Gastroesophageal sphincter (tissue), 4 donors: ENCODE results near the gene GOLGA5. TPM values are rescaled to one million over a fixed set of nuclear protein-coding genes. Genes with fewer than 3 reads are reported as not detected.
A peak's percentile ranks its signal among the peaks of the same experiment; 100 is the strongest.

Experiments used
- ATAC-seq: fragments of 150-250 bp; one replicate; pipeline ENCODE4 v1.9.1; 2016; ENCODE audit warnings: mild to moderate bottlenecking, moderate library complexity
- H3K27ac ChIP-seq, 4 donors: fragments of 200-600 bp; sonication (generic) in 3 of 4; 1 replicate in 3 of 4; 2 replicates in 1 of 4; pipeline ENCODE4 v1.5.1; 2016 to 2019
- H3K27me3 ChIP-seq: fragments of 200-600 bp; sonication (generic); one replicate; pipeline ENCODE4 v1.5.1; 2019
- H3K36me3 ChIP-seq, 2 donors: fragments of 200-600 bp; sonication (generic); one replicate each; pipeline ENCODE4 v1.5.1; 2019; ENCODE audit warnings: control low read depth in 1 of 2
- H3K4me1 ChIP-seq, 3 donors: fragments of 200-600 bp; sonication (generic); 1 replicate in 2 of 3; 2 replicates in 1 of 3; pipeline ENCODE4 v1.5.1; 2016 to 2019; ENCODE audit warnings: control low read depth in 2 of 3
- H3K4me3 ChIP-seq, 2 donors: fragments of 200-600 bp; sonication (generic); one replicate each; pipeline ENCODE4 v1.5.1; 2019; ENCODE audit warnings: mild to moderate bottlenecking in 1 of 2, moderate library complexity in 1 of 2
- H3K9me3 ChIP-seq, 3 donors: fragments of 200-600 bp; sonication (generic); one replicate each; pipeline ENCODE4 v1.5.1; 2017 to 2019; ENCODE audit warnings: control low read depth in 2 of 3
- EP300 ChIP-seq: sonication (generic); formaldehyde crosslinking; IDR thresholded peaks from one replicate; pipeline ENCODE4 v1.6.1; 2017; ENCODE audit warnings: antibody characterized with exemption, mild to moderate bottlenecking
- POLR2A ChIP-seq, 2 donors: fragments of 450-650 bp; IDR thresholded peaks; one replicate each; pipeline ENCODE4 v1.6.1; 2017; ENCODE audit warnings: antibody characterized with exemption in 2 of 2, mild to moderate bottlenecking in 2 of 2, moderate library complexity in 1 of 2
- POLR2AphosphoS5 ChIP-seq: sonication (generic); formaldehyde crosslinking; IDR thresholded peaks from one replicate; pipeline ENCODE4 v1.6.1; 2017; ENCODE audit warnings: antibody characterized with exemption
- WGBS, 2 donors: methylation state at CpG; one replicate each; pipeline ENCODE4 v1.1.5; 2018; ENCODE audit warnings: low coverage in 1 of 2; 5-methylcytosine and 5-hydroxymethylcytosine counted together
- total RNA-seq, 4 donors: library from RNA; depleted of rRNA; stranded (reverse); fragments of >200 nt; gene quantifications; one replicate each; pipeline ENCODE4 v1.1.0, GENCODE V29; 2016
- TF ChIP-seq, protein P1 (sequence below), 4 experiments: fragments of 200-600 bp in 2 of 4; fragments of 450-650 bp in 2 of 4; sonication (generic) in 1 of 4; IDR thresholded peaks; one replicate each; pipeline ENCODE4 v1.5.1; 2017 to 2019; ENCODE audit warnings: antibody characterized with exemption in 4 of 4, mild to moderate bottlenecking in 2 of 4, moderate library complexity in 2 of 4

Gene GOLGA5
- total RNA-seq, 4 donors from 2014 or later, result 27.6 to 41.7 (median 36.7) TPM

DNA sequence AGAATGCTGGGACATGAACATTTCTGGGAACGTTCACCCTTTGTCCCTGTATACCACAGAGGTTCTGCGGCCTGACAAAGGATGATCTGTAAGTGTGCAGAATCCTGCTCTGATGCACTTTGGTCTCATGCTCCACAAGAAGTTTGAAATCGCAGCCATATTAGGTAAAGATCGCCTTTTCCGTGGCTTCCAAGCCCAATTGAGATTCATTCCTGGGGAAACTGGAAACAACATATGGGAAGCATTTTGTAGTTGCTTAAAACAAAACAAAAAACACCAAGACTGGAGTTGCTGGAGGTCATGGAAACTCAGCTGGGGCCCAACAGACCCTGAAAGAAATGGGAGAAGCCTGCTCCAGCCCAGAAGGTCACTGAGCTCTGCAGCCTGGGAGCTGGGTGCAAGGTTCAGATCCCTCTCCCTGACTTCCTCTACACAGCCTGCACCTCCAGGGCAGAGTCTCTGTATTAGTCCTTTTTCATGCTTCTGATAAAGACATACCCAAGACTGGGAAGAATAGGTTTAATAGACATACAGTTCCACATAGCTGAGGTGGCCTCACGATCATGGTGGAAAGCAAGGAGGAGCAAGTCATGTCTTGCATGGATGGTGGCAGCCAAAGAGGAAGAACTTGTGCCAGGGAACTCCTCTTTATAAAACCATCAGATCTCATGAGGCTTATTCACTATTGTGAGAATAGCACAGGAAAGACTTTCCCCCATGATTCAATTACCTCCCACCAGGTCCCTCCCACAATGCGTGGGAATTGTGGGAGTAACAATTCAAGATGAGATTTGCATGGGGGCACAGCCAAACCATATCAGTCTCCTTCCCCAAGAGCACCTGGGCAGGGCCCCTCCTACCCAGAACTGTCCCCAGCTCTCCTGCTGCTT is 68.0 kb downstream of the GOLGA5 start:
- TF ChIP-seq EP300 (no peak), POLR2A (IDR thresholded peaks at IDR 0.05) (no peak), POLR2AphosphoS5 (no peak)
- TF ChIP-seq, protein P1, sequence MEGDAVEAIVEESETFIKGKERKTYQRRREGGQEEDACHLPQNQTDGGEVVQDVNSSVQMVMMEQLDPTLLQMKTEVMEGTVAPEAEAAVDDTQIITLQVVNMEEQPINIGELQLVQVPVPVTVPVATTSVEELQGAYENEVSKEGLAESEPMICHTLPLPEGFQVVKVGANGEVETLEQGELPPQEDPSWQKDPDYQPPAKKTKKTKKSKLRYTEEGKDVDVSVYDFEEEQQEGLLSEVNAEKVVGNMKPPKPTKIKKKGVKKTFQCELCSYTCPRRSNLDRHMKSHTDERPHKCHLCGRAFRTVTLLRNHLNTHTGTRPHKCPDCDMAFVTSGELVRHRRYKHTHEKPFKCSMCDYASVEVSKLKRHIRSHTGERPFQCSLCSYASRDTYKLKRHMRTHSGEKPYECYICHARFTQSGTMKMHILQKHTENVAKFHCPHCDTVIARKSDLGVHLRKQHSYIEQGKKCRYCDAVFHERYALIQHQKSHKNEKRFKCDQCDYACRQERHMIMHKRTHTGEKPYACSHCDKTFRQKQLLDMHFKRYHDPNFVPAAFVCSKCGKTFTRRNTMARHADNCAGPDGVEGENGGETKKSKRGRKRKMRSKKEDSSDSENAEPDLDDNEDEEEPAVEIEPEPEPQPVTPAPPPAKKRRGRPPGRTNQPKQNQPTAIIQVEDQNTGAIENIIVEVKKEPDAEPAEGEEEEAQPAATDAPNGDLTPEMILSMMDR (IDR thresholded peaks at IDR 0.05), result no peak
- WGBS, 2 donors, result 78 to 80% methylated on average over 6 to 7 of the region's 7 CpGs
- H3K27me3 ChIP-seq, result no peaks in the 10 kb centered on the region
- no peaks in the 10 kb centered on the region for H3K4me1 ChIP-seq
- no peak overlapping the region for H3K4me3 ChIP-seq
- no peaks in the 10 kb centered on the region for H3K36me3 ChIP-seq
- ATAC-seq, result no peak
- H3K9me3 ChIP-seq, result peaks cover 0 to 12% (median 0%) of the 10 kb centered on the region in 3 donors
- H3K27ac ChIP-seq, result no peak overlapping the region

GRCh38 chr14:92863286-92864080 is 69.4 kb downstream of the GOLGA5 start:
- no peak for ATAC-seq
- H3K27ac ChIP-seq, result no peak overlapping the region
- no peaks in the 10 kb centered on the region for H3K4me1 ChIP-seq
- TF ChIP-seq EP300, result no peak
- TF ChIP-seq, protein P1 (IDR thresholded peaks at IDR 0.05), result no peak
- H3K4me3 ChIP-seq, result no peak overlapping the region
- no peaks in the 10 kb centered on the region for H3K36me3 ChIP-seq
- peaks cover 0 to 12% (median 0%) of the 10 kb centered on the region in 3 donors for H3K9me3 ChIP-seq
- 45 to 53% methylated on average over 5 to 6 of the region's 6 CpGs for WGBS, 2 donors
- peaks cover 10% of the 10 kb centered on the region for H3K27me3 ChIP-seq

GRCh38 chr14:92865674-92866073 is 71.6 kb downstream of the GOLGA5 start:
- 80 to 83% methylated on average over 1 of the region's 1 CpG for WGBS, 2 donors
- peaks cover 0 to 12% (median 0%) of the 10 kb centered on the region in 3 donors for H3K9me3 ChIP-seq
- H3K27ac ChIP-seq, result no peak overlapping the region
- no peak for ATAC-seq
- no peaks in the 10 kb centered on the region for H3K4me1 ChIP-seq
- TF ChIP-seq POLR2AphosphoS5 (no peak), POLR2A (IDR thresholded peaks at IDR 0.05) (no peak), EP300 (no peak)
- TF ChIP-seq, protein P1 (IDR thresholded peaks at IDR 0.05), result no peak
- H3K27me3 ChIP-seq, result peaks cover 10% of the 10 kb centered on the region
- no peaks in the 10 kb centered on the region for H3K36me3 ChIP-seq
- H3K4me3 ChIP-seq, result no peak overlapping the region

GRCh38 chr14:92866181-92866752 is 72.2 kb downstream of the GOLGA5 start:
- WGBS, 2 donors, result 33 to 40% methylated on average over 2 of the region's 3 CpGs
- H3K27ac ChIP-seq, result no peak overlapping the region
- no peak for TF ChIP-seq POLR2A (IDR thresholded peaks at IDR 0.05)
- TF ChIP-seq EP300, result no peak
- TF ChIP-seq, protein P1 (IDR thresholded peaks at IDR 0.05), result no peak
- no peak for TF ChIP-seq POLR2AphosphoS5

More at GRCh38 chr14:92866181-92866752, 72.2 kb downstream of the GOLGA5 start:
- H3K4me1 ChIP-seq, result no peaks in the 10 kb centered on the region
- peak; percentile 51 for ATAC-seq
- peaks cover 0 to 12% (median 0%) of the 10 kb centered on the region in 3 donors for H3K9me3 ChIP-seq
- no peaks in the 10 kb centered on the region for H3K36me3 ChIP-seq
- peaks cover 10% of the 10 kb centered on the region for H3K27me3 ChIP-seq
- no peak overlapping the region for H3K4me3 ChIP-seq
